HFF-Myc (cell line): ENCODE data around the gene MMP12.

Source experiments
- DNase-seq: peaks from one replicate; pipeline ENCODE4 v3.0.0-alpha.2; 2011; ENCODE audit warnings: low read depth; ENCODE audit errors: extremely low read depth
- H3K4me3 ChIP-seq: replicated peaks from 2 replicates; pipeline ENCODE4 v1.5.1; 2011; ENCODE audit warnings: low read depth, mild to moderate bottlenecking, control low read depth, low read length
- TF ChIP-seq, protein P1 (sequence below): IDR thresholded peaks from 2 replicates; pipeline ENCODE4 v1.5.1; 2012; ENCODE audit warnings: mild to moderate bottlenecking, low read depth, low read length, control low read depth; ENCODE audit errors: missing control alignments

The MMP12 gene

DNA sequence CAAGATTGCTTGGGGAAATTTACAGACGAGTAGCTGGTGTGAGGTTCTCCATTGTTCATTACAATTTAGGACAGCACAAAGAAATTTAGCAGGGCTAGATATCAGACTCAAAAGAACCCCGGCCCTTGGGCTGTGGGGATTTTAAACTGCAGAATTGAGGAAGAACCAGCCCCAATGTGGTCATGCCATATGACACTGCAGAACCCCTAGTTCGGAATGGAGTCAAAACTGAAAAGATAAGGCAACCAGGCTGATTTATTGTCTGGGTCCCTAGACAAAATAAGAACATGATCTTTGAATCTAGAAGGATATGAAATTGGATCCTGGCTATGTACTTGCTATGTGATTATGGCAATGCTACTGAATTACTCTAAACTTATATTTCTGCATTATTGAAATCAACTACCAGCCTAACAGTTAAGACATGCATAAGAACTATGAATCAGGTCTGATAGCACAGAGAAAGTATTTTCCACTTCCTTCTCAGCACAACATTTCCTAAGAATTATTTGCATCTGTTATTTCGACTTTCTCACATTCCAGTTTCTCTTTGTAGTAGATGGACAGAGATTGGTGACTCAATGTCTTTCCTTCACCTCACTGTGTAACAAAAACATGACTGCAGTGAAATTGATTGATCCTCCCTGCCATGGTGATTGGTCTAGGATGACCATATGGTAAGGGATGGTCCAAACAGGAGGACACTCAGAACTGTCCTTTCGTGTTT lies 44.6 kb downstream of the MMP12 start:
- no peak for DNase-seq
- H3K4me3 ChIP-seq = no peak overlapping the region
- TF ChIP-seq, protein P1, sequence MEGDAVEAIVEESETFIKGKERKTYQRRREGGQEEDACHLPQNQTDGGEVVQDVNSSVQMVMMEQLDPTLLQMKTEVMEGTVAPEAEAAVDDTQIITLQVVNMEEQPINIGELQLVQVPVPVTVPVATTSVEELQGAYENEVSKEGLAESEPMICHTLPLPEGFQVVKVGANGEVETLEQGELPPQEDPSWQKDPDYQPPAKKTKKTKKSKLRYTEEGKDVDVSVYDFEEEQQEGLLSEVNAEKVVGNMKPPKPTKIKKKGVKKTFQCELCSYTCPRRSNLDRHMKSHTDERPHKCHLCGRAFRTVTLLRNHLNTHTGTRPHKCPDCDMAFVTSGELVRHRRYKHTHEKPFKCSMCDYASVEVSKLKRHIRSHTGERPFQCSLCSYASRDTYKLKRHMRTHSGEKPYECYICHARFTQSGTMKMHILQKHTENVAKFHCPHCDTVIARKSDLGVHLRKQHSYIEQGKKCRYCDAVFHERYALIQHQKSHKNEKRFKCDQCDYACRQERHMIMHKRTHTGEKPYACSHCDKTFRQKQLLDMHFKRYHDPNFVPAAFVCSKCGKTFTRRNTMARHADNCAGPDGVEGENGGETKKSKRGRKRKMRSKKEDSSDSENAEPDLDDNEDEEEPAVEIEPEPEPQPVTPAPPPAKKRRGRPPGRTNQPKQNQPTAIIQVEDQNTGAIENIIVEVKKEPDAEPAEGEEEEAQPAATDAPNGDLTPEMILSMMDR = no peak

DNA sequence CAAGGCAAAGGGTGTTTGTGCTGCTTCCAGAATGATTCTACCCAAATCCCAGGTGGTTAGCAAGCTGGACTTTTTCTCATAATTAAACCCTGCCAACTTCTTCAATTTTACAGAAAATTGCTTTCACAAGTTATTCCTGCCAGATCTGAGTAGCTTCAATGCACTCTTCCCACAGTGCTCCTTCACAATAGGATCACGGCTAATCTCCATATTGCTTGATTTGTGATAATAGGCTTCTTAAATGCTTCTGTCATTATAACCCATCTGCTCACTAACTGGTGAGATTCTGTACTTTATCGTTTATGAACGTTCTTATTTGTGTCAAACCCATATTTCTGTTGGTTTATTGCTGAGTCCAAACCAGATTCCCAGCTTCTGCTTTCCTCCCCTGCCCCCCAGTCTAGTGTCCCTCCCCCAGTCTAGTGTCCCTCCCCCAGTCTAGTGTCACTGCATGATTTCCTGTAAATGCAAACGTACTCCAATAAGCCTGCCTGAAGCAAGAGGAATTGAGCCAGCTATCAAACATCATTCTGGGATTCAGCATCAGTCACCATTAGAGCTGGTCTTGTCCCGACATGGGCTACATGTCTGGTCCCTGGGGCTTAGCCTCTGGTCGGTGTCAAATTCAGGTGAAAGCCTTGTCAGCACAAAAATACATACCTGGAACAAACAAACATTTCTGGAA lies 45.3 kb downstream of the MMP12 start:
- no peak overlapping the region for H3K4me3 ChIP-seq
- DNase-seq = no peak
- TF ChIP-seq, protein P1 = no peak

DNA sequence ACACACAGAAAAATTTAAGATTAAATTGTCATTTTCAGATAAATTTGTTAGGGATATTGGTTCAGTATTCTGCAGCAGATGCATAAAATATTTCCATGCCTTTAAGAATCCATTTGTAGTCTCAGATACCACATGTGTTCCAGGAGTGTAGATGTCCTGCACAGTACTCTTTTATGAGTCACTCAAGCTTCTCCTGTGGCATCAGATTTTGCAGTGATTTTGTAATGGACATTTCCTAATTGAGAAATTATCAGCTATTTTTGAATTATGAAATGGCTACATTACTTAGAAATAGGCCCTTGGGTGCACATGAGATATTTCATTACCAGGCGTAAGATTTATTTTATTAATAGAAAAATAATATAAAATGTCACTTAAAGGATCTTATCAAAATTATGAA lies 50.2 kb downstream of the MMP12 start:
- no peak overlapping the region for H3K4me3 ChIP-seq
- TF ChIP-seq, protein P1 = no peak
- no peak for DNase-seq

DNA sequence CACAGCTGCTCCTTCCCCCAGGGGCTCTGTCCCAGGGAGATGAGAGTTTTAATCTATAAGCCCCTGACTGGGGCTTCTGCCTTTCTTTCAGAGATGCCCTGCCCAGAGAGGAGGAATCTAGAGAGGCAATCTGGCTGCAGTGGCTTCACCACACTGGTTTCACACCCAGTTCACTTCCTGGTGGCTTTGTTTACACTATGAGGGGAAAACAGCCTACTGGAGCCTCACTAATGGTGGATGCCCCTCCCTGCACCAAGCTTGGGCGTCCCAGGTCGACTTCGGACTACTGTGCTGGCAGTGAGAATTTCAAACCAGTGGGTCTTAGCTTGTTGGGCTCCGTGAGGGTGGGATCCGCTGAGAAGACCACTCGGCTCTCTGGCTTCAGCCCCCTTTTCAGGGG lies 55.3 kb downstream of the MMP12 start:
- H3K4me3 ChIP-seq = no peak overlapping the region
- TF ChIP-seq, protein P1 = no peak
- no peak for DNase-seq

DNA sequence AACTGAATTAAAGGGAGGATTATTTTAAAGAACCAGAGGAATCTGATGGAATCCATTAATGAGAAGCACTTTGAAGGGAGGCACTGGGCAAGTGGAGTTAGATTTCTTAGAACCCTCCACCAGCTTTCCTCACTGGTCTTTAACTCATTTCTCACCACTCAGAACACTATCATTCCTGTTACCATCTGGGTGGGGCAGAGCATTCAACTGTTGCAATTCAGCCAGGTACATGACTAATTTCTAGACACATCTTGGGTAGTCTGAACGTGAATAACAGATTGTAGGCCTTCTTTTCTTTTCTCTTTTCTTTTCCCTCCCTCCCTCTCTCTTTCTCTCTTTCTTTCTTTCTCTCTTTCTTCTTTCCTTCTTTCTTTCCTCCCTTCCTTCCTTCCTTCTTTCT lies 61.3 kb downstream of the MMP12 start:
- no peak overlapping the region for H3K4me3 ChIP-seq
- DNase-seq = no peak
- TF ChIP-seq, protein P1 = no peak
